Suprapubic skin (tissue), 4 donors: ENCODE results near the gene CACNA2D4. TPM values are rescaled to one million over a fixed set of nuclear protein-coding genes. Genes with fewer than 3 reads are reported as not detected.

Experiments
- DNase-seq, 2 donors: peaks; one replicate each; pipeline ENCODE4 v3.0.0-alpha.2; 2019; ENCODE audit warnings: low spot score in 2 of 2
- H3K27ac ChIP-seq: fragments of 200-600 bp; sonication (generic); one replicate; pipeline ENCODE4 v1.5.1; 2019
- H3K27me3 ChIP-seq: fragments of 200-600 bp; sonication (generic); one replicate; pipeline ENCODE4 v1.5.1; 2019
- H3K36me3 ChIP-seq: fragments of 200-600 bp; sonication (generic); one replicate; pipeline ENCODE4 v1.5.1; 2019
- H3K4me1 ChIP-seq: fragments of 200-600 bp; sonication (generic); one replicate; pipeline ENCODE4 v1.5.1; 2019
- H3K4me3 ChIP-seq: fragments of 200-600 bp; sonication (generic); one replicate; pipeline ENCODE4 v1.5.1; 2019; ENCODE audit warnings: mild to moderate bottlenecking
- H3K9me3 ChIP-seq: fragments of 200-600 bp; sonication (generic); one replicate; pipeline ENCODE4 v1.5.1; 2019
- CTCF ChIP-seq, 2 donors: fragments of 200-600 bp in 1 of 2; fragments of 450-650 bp in 1 of 2; sonication (generic) in 1 of 2; IDR thresholded peaks; one replicate each; pipeline ENCODE4 v1.5.1; 2016 to 2019; ENCODE audit warnings: antibody characterized with exemption in 2 of 2, mild to moderate bottlenecking in 1 of 2, moderate library complexity in 1 of 2
- EP300 ChIP-seq: sonication (generic); formaldehyde crosslinking; IDR thresholded peaks from one replicate; pipeline ENCODE4 v1.6.1; 2017; ENCODE audit warnings: antibody characterized with exemption
- POLR2A ChIP-seq, 2 donors: fragments of 450-650 bp; IDR thresholded peaks; one replicate each; pipeline ENCODE4 v1.6.1; 2017; ENCODE audit warnings: antibody characterized with exemption in 2 of 2, mild to moderate bottlenecking in 2 of 2, moderate library complexity in 2 of 2
- POLR2AphosphoS5 ChIP-seq, 3 donors: sonication (generic); formaldehyde crosslinking; IDR thresholded peaks; one replicate each; pipeline ENCODE4 v1.6.1; 2017; ENCODE audit warnings: antibody characterized with exemption in 3 of 3
- WGBS: methylation state at CpG from one replicate; pipeline ENCODE4 v1.1.5; 2018; 5-methylcytosine and 5-hydroxymethylcytosine counted together
- total RNA-seq, 4 donors: library from RNA; depleted of rRNA; stranded (reverse); fragments of >200 nt; gene quantifications; one replicate each; pipeline ENCODE4 v1.1.0, GENCODE V29; 2016

The CACNA2D4 gene
- total RNA-seq, 4 donors from 2014 or later, result 0.56 to 1.5 (median 0.97) TPM

GRCh38 chr12:1761857-1762256 lies 156.6 kb downstream of the CACNA2D4 start:
- Histone ChIP-seq H3K27me3 (no peaks in the 10 kb centered on the region), H3K4me3 (no peak overlapping the region), H3K4me1 (peaks cover 5% of the 10 kb centered on the region), H3K9me3 (no peaks in the 10 kb centered on the region), H3K36me3 (peaks cover 10% of the 10 kb centered on the region), H3K27ac (no peak overlapping the region)
- WGBS, result 86% methylated on average over 3 of the region's 3 CpGs
- DNase-seq, result no peak
- no peak for TF ChIP-seq CTCF (IDR thresholded peaks at IDR 0.05)
- no peak for TF ChIP-seq EP300
- no peak for TF ChIP-seq POLR2A (IDR thresholded peaks at IDR 0.05)
- TF ChIP-seq POLR2AphosphoS5 (IDR thresholded peaks at IDR 0.05), result no peak

- Histone ChIP-seq H3K27ac (no peak overlapping the region), H3K9me3 (no peaks in the 10 kb centered on the region), H3K4me3 (no peak overlapping the region), H3K4me1 (peaks cover 5% of the 10 kb centered on the region), H3K36me3 (peaks cover 18% of the 10 kb centered on the region), H3K27me3 (no peaks in the 10 kb centered on the region)
- 88% methylated on average over 2 of the region's 2 CpGs for WGBS
- no peak for TF ChIP-seq POLR2AphosphoS5 (IDR thresholded peaks at IDR 0.05)
- no peak for TF ChIP-seq CTCF (IDR thresholded peaks at IDR 0.05)
- no peak for TF ChIP-seq EP300
- no peak for TF ChIP-seq POLR2A (IDR thresholded peaks at IDR 0.05)
- no peak for DNase-seq
These were observed 157.7 kb downstream of the CACNA2D4 start for GRCh38 chr12:1760566-1761382.

GRCh38 chr12:1758887-1759286 lies 159.6 kb downstream of the CACNA2D4 start:
- TF ChIP-seq EP300 (no peak), CTCF (IDR thresholded peaks at IDR 0.05) (no peak), POLR2AphosphoS5 (IDR thresholded peaks at IDR 0.05) (no peak), POLR2A (IDR thresholded peaks at IDR 0.05) (no peak)

GRCh38 chr12:1758376-1758775 lies 160.1 kb downstream of the CACNA2D4 start:
- 79% methylated on average over 2 of the region's 2 CpGs for WGBS

More at GRCh38 chr12:1758887-1759286, 159.6 kb downstream of the CACNA2D4 start:
- H3K4me3 ChIP-seq, result no peak overlapping the region
- peaks cover 5% of the 10 kb centered on the region for H3K4me1 ChIP-seq
- no peak for DNase-seq
- no peaks in the 10 kb centered on the region for H3K9me3 ChIP-seq
- H3K36me3 ChIP-seq, result peaks cover 33% of the 10 kb centered on the region
- 53% methylated on average over 4 of the region's 4 CpGs for WGBS
- no peak overlapping the region for H3K27ac ChIP-seq
- H3K27me3 ChIP-seq, result no peaks in the 10 kb centered on the region

More at GRCh38 chr12:1758376-1758775, 160.1 kb downstream of the CACNA2D4 start:
- Histone ChIP-seq H3K36me3 (peaks cover 33% of the 10 kb centered on the region), H3K4me3 (no peak overlapping the region), H3K27me3 (no peaks in the 10 kb centered on the region), H3K4me1 (peaks cover 5% of the 10 kb centered on the region), H3K27ac (no peak overlapping the region), H3K9me3 (no peaks in the 10 kb centered on the region)
- TF ChIP-seq POLR2A (IDR thresholded peaks at IDR 0.05), result no peak
- no peak for TF ChIP-seq POLR2AphosphoS5 (IDR thresholded peaks at IDR 0.05)
- TF ChIP-seq EP300, result no peak
- TF ChIP-seq CTCF (IDR thresholded peaks at IDR 0.05), result no peak
- DNase-seq, result no peak
